Heart left ventricle (tissue), 13 donors: Measurements from ENCODE around the gene BSPRY.

Source experiments
- CTCF ChIP-seq, 12 donors: fragments of 200-600 bp; sonication (generic) in 4 of 12; IDR thresholded peaks; one replicate each; pipeline versions ENCODE4 v1.5.0 to v1.8.0; 2018 to 2022; ENCODE audit warnings: antibody characterized with exemption in 12 of 12, mild to moderate bottlenecking in 5 of 12
- POLR2A ChIP-seq, 2 donors: fragments of 450-650 bp; IDR thresholded peaks; one replicate each; pipeline ENCODE4 v1.6.1; 2017; ENCODE audit warnings: antibody characterized with exemption in 2 of 2, mild to moderate bottlenecking in 2 of 2, moderate library complexity in 2 of 2
- donor health status: ischemic (EF 13 %, LVEDD 7.1; RV severe dilation, severe dysfunction).
- donor health status: DM: no; HTN: yes; CAD: no.
- donor health status: DM: no; HTN: no; CAD: no.
- donor health status: ischemic (EF 25% LVEDD 6.9; RV normal size, moderate dysfunction).
- donor health status: ischemic (EF 25% LVEDD 5.7; RV mildly dilated, moderate dysfunction).
- donor health status: ischemic (EF 35%, LVEDD 5.7; RV mildly dilated, moderate dysfunction).
- donor health status: nonischemic (EF 11% LVEDD 7.7; RV severe dilation, severe dysfunction).
- donor health status: DM: yes; HTN: yes; CAD: no.
- donor health status: PGD.
- donor health status: ischemic (EF 29% LVEDD 5.4; RV normal size, mild dysfunction).
- donor health status: nonischemic (EF 23%, LVEDD 6.1; RV moderate dilation, normal function).

GRCh38 chr9:113316030-113316429 is 33.3 kb upstream of the BSPRY start:
- no peak for TF ChIP-seq CTCF (IDR thresholded peaks at IDR 0.05)
- no peak for TF ChIP-seq POLR2A (IDR thresholded peaks at IDR 0.05)
